Astrocyte of the spinal cord (primary cell): ENCODE results near the gene OOEP.
"Not testable (repeated sequence)": the region's sequence is repeated elsewhere in the genome, so short reads cannot be mapped to it uniquely, and the experiment has no call there.

Experiments
- DNase-seq: peaks from one replicate; pipeline ENCODE4 v3.0.0; 2011; ENCODE audit warnings: low read depth, low spot score
- H3K4me3 ChIP-seq: 2 replicates; pipeline ENCODE4 v1.5.1; 2011; ENCODE audit warnings: low read depth, mild to moderate bottlenecking, low read length, moderate library complexity
- CTCF ChIP-seq: IDR thresholded peaks from 2 replicates; pipeline ENCODE4 v1.5.1; 2012; ENCODE audit warnings: low read depth, mild to moderate bottlenecking, low read length, inconsistent platforms
- in situ Hi-C: cut with HindIII; loops from 2 replicates; pipeline ENCODE4 v1.10.0; 2017; ENCODE audit warnings: low sequenced_read_pairs

Gene OOEP

GRCh38 chr6:73394577-73395354, 25.1 kb upstream of the OOEP start, which contains the start of gene DDX43:
TSS of gene DDX43 (plus strand) at chr6:73394828. CDS start at chr6:73394906, 78 bp downstream.
- no peak for TF ChIP-seq CTCF

GRCh38 chr6:73393278-73393677, 23.6 kb upstream of the OOEP start:
- H3K4me3 ChIP-seq = no peak overlapping the region
- peak; percentile 8 for DNase-seq
- no peak for TF ChIP-seq CTCF
- in situ Hi-C loops = no loop called here

More at GRCh38 chr6:73394577-73395354, 25.1 kb upstream of the OOEP start, which contains the start of gene DDX43:
- DNase-seq = peak; percentile 26
- peak within 1 kb of the TSS; percentile 15 for H3K4me3 ChIP-seq
- in situ Hi-C loops = no loop called here

- H3K4me3 ChIP-seq, in situ Hi-C loops, DNase-seq: not testable (repeated sequence)
These were observed 22.5 kb upstream of the OOEP start for GRCh38 chr6:73392188-73392587.

GRCh38 chr6:73391675-73392074, 22.0 kb upstream of the OOEP start:
- no peak for DNase-seq
- TF ChIP-seq CTCF = no peak
- in situ Hi-C loops = no loop called here
- H3K4me3 ChIP-seq = no peak overlapping the region

- DNase-seq = no peak
- no peak overlapping the region for H3K4me3 ChIP-seq
- TF ChIP-seq CTCF = no peak
- in situ Hi-C loops = no loop called here
These were observed 20.2 kb upstream of the OOEP start for GRCh38 chr6:73389854-73390253.

- in situ Hi-C loops = no loop called here
- peak overlapping the region; percentile 53 for H3K4me3 ChIP-seq
- TF ChIP-seq CTCF = peak; percentile 85
- peak; percentile 64 for DNase-seq
These were observed 19.3 kb upstream of the OOEP start for GRCh38 chr6:73388800-73389512.

GRCh38 chr6:73388433-73388799, 18.7 kb upstream of the OOEP start:
- in situ Hi-C loops = no loop called here
- H3K4me3 ChIP-seq = peak overlapping the region; percentile 53
- DNase-seq = no peak
- no peak for TF ChIP-seq CTCF
